Measurements from ENCODE around the gene NAPSA. TPM values are rescaled to one million over a fixed set of nuclear protein-coding genes. Genes with fewer than 3 reads are reported as not detected.

The NAPSA gene
- total RNA-seq, 2 donors from 2014 or later, result 0.85 to 5.0 TPM

GRCh38 chr19:50326101-50326664 lies 39.3 kb downstream of the NAPSA start:
- Histone ChIP-seq H3K9me3 (no peaks in the 10 kb centered on the region), H3K36me3 (no peaks in the 10 kb centered on the region), H3K27ac (no peak overlapping the region), H3K27me3 (replicated peaks; ENCODE audit: insufficient read depth) (no peaks in the 10 kb centered on the region), H3K4me3 (no peak overlapping the region), H3K4me1 (replicated peaks) (peaks cover 10% of the 10 kb centered on the region)
- TF ChIP-seq POLR2AphosphoS5 (IDR thresholded peaks at IDR 0.05), result no peak
- TF ChIP-seq CTCF (IDR thresholded peaks at IDR 0.05), result no peak
- no peak for TF ChIP-seq POLR2A (IDR thresholded peaks at IDR 0.05)
- WGBS, result 6% methylated on average over 26 of the region's 26 CpGs
- DNase-seq (ENCODE audit: low spot score), result no peak
- intact Hi-C loops (cut with DNase I), result no loop called here

- Histone ChIP-seq H3K27me3 (replicated peaks; ENCODE audit: insufficient read depth) (no peaks in the 10 kb centered on the region), H3K4me3 (no peak overlapping the region), H3K9me3 (no peaks in the 10 kb centered on the region), H3K4me1 (replicated peaks) (peaks cover 10% of the 10 kb centered on the region), H3K27ac (no peak overlapping the region), H3K36me3 (no peaks in the 10 kb centered on the region)
- TF ChIP-seq CTCF (IDR thresholded peaks at IDR 0.05), result peak in 2 of 4 experiments; percentile 9 to 14
- TF ChIP-seq POLR2AphosphoS5 (IDR thresholded peaks at IDR 0.05), result peak; percentile 39
- no peak for TF ChIP-seq POLR2A (IDR thresholded peaks at IDR 0.05)
- 2% methylated on average over 41 of the region's 48 CpGs for WGBS
- intact Hi-C loops (cut with DNase I), result no loop called here
- DNase-seq (ENCODE audit: low spot score), result peak; percentile 46
Observed at GRCh38 chr19:50325310-50326100, 39.9 kb downstream of the NAPSA start.

GRCh38 chr19:50324331-50324730 lies 41.1 kb downstream of the NAPSA start:
- Histone ChIP-seq H3K9me3 (no peaks in the 10 kb centered on the region), H3K4me1 (replicated peaks) (peaks cover 10% of the 10 kb centered on the region), H3K36me3 (no peaks in the 10 kb centered on the region), H3K27ac (no peak overlapping the region), H3K4me3 (no peak overlapping the region), H3K27me3 (replicated peaks; ENCODE audit: insufficient read depth) (no peaks in the 10 kb centered on the region)
- no peak for TF ChIP-seq POLR2A (IDR thresholded peaks at IDR 0.05)
- no peak for TF ChIP-seq POLR2AphosphoS5 (IDR thresholded peaks at IDR 0.05)
- TF ChIP-seq CTCF (IDR thresholded peaks at IDR 0.05), result no peak
- intact Hi-C loops (cut with DNase I), result no loop called here
- DNase-seq (ENCODE audit: low spot score), result no peak
- WGBS, result 45% methylated on average over 11 of the region's 11 CpGs

- H3K9me3 ChIP-seq, result no peaks in the 10 kb centered on the region
- intact Hi-C loops (cut with DNase I), result no loop called here
- WGBS, result 90% methylated on average over 12 of the region's 12 CpGs
- no peaks in the 10 kb centered on the region for H3K36me3 ChIP-seq
- TF ChIP-seq POLR2A (IDR thresholded peaks at IDR 0.05), result no peak
- no peak for TF ChIP-seq POLR2AphosphoS5 (IDR thresholded peaks at IDR 0.05)
- TF ChIP-seq CTCF (IDR thresholded peaks at IDR 0.05), result no peak
- no peaks in the 10 kb centered on the region for H3K27me3 ChIP-seq (replicated peaks; ENCODE audit: insufficient read depth)
- no peak overlapping the region for H3K4me3 ChIP-seq
- DNase-seq (ENCODE audit: low spot score), result no peak
- peaks cover 10% of the 10 kb centered on the region for H3K4me1 ChIP-seq (replicated peaks)
- H3K27ac ChIP-seq, result no peak overlapping the region
Observed at GRCh38 chr19:50323782-50324133, 41.7 kb downstream of the NAPSA start.

Measured in prostate gland (tissue), 2 donors.